Trophoblast cell (in vitro differentiated cells and primary cell): ENCODE measurements around the gene SMARCA5.

ENCODE experiments used
- DNase-seq, 2 donors: peaks; one replicate each; pipeline ENCODE4 v3.0.0-alpha.2; 2016
- H2AFZ ChIP-seq: 2 replicates; pipeline ENCODE4 v1.6.1; 2013; ENCODE audit warnings: low read length, moderate library complexity, mild to moderate bottlenecking; ENCODE audit not compliant: insufficient read depth, poor library complexity
- H2AK5ac ChIP-seq: 2 replicates; pipeline ENCODE4 v1.6.1; 2013; ENCODE audit warnings: mild to moderate bottlenecking, low read length
- H2BK120ac ChIP-seq: 2 replicates; pipeline ENCODE4 v1.6.1; 2013; ENCODE audit warnings: low read length, mild to moderate bottlenecking, moderate library complexity; ENCODE audit not compliant: insufficient read depth, poor library complexity
- H2BK12ac ChIP-seq: 2 replicates; pipeline ENCODE4 v1.6.1; 2013; ENCODE audit warnings: mild to moderate bottlenecking, low read length, moderate library complexity
- H2BK5ac ChIP-seq: 2 replicates; pipeline ENCODE4 v1.6.1; 2013; ENCODE audit warnings: low read length, low read depth, moderate library complexity, mild to moderate bottlenecking; ENCODE audit not compliant: poor library complexity
- H3K14ac ChIP-seq: 2 replicates; pipeline ENCODE4 v1.6.1; 2013; ENCODE audit warnings: mild to moderate bottlenecking, low read length
- H3K18ac ChIP-seq: 2 replicates; pipeline ENCODE4 v1.6.1; 2013; ENCODE audit warnings: mild to moderate bottlenecking, low read length
- H3K23ac ChIP-seq: 2 replicates; pipeline ENCODE4 v1.6.1; 2013; ENCODE audit warnings: low read length
- H3K27ac ChIP-seq: 2 replicates; pipeline ENCODE4 v1.5.1; 2013; ENCODE audit warnings: low read depth, mild to moderate bottlenecking, inconsistent platforms, low read length, moderate library complexity
- H3K27me3 ChIP-seq: 2 replicates; pipeline ENCODE4 v1.6.1; 2013; ENCODE audit warnings: inconsistent platforms, mild to moderate bottlenecking, low read length, moderate library complexity; ENCODE audit not compliant: insufficient read depth
- H3K36me3 ChIP-seq, 2 experiments: 1 replicate in 1 of 2; 2 replicates in 1 of 2; pipeline ENCODE4 v1.6.1; 2013; ENCODE audit warnings: low read length in 2 of 2, mild to moderate bottlenecking in 2 of 2, moderate library complexity in 1 of 2; ENCODE audit not compliant: insufficient read depth in 2 of 2, control insufficient read depth in 1 of 2
- H3K4ac ChIP-seq: 2 replicates; pipeline ENCODE4 v1.6.1; 2013; ENCODE audit warnings: low read depth, mild to moderate bottlenecking, low read length, moderate library complexity
- H3K4me1 ChIP-seq, 2 experiments: 1 replicate in 1 of 2; 2 replicates in 1 of 2; pipeline ENCODE4 v1.6.1; 2013; ENCODE audit warnings: low read length in 2 of 2, mild to moderate bottlenecking in 2 of 2, moderate library complexity in 1 of 2; ENCODE audit not compliant: insufficient read depth in 2 of 2, control insufficient read depth in 1 of 2
- H3K4me2 ChIP-seq: 2 replicates; pipeline ENCODE4 v1.6.1; 2013; ENCODE audit warnings: inconsistent platforms, mild to moderate bottlenecking, low read length, moderate library complexity
- H3K4me3 ChIP-seq: 2 replicates; pipeline ENCODE4 v1.5.1; 2013; ENCODE audit warnings: mild to moderate bottlenecking, low read depth, low read length, inconsistent platforms
- H3K79me1 ChIP-seq: one replicate; pipeline ENCODE4 v1.6.1; 2013; ENCODE audit warnings: low read length
- H3K79me2 ChIP-seq: 2 replicates; pipeline ENCODE4 v1.6.1; 2013; ENCODE audit warnings: low read length, mild to moderate bottlenecking; ENCODE audit not compliant: control insufficient read depth, insufficient read depth, poor library complexity
- H3K9ac ChIP-seq: 2 replicates; pipeline ENCODE4 v1.6.1; 2013; ENCODE audit warnings: mild to moderate bottlenecking, low read length
- H3K9me3 ChIP-seq: 2 replicates; pipeline ENCODE4 v1.6.1; 2013; ENCODE audit warnings: low read depth, mild to moderate bottlenecking, control low read depth, inconsistent platforms, low read length; ENCODE audit not compliant: insufficient read depth
- H4K12ac ChIP-seq: 2 replicates; pipeline ENCODE4 v1.6.1; 2013; ENCODE audit warnings: low read depth, mild to moderate bottlenecking, low read length, moderate library complexity
- H4K8ac ChIP-seq: 2 replicates; pipeline ENCODE4 v1.6.1; 2013; ENCODE audit warnings: low read depth, mild to moderate bottlenecking, low read length, moderate library complexity
- H4K91ac ChIP-seq: one replicate; pipeline ENCODE4 v1.6.1; 2013; ENCODE audit warnings: low read depth, mild to moderate bottlenecking, low read length, moderate library complexity
- WGBS: extraction: QIAGEN DNeasy Blood & Tissue Kit; methylation state at CpG from one replicate; pipeline ENCODE4 v1.1.7; 2013; ENCODE audit warnings: missing lambda C conversion rate; ENCODE audit not compliant: insufficient read length, insufficient coverage; ENCODE audit errors: extremely low coverage; 5-methylcytosine and 5-hydroxymethylcytosine counted together

Gene SMARCA5

DNA sequence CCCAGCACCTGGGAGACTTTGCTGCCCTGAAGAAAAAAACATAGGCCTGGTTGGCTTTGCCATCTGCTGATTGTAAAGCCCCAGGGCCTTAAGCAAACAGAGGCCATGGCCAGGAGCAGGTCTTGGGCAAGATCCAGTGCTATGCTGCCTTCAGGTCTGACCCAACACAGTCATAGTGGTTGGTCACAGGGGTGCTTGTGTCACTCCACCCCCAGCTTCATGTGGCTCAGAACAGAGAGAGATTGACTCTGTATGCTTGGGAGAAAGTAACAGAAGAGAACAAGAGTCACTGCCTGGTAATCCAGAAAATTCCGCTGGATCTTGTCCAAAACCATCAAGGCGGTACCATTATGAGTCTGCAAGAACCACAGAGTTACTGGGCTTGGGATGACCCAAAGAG, 24.4 kb upstream of the SMARCA5 start:
- WGBS = no CpG with 5 or more reads among the region's 2 CpGs
- H3K9ac ChIP-seq = no peak overlapping the region
- H3K18ac ChIP-seq = no peak overlapping the region
- no peaks in the 10 kb centered on the region for H3K4me1 ChIP-seq
- no peaks in the 10 kb centered on the region for H3K9me3 ChIP-seq
- peak; percentile 76 to 86 for DNase-seq
- H3K27me3 ChIP-seq = no peaks in the 10 kb centered on the region
- no peak overlapping the region for H2BK5ac ChIP-seq
- H3K4me3 ChIP-seq = no peak overlapping the region
- no peaks in the 10 kb centered on the region for H3K79me2 ChIP-seq
- H3K14ac ChIP-seq = no peak overlapping the region
- no peak overlapping the region for H3K4ac ChIP-seq
- H4K8ac ChIP-seq = no peak overlapping the region
- no peaks in the 10 kb centered on the region for H3K36me3 ChIP-seq
- H3K4me2 ChIP-seq = no peak overlapping the region
- H2AK5ac ChIP-seq = no peak overlapping the region
- peak overlapping the region; percentile 22 for H4K91ac ChIP-seq
- no peak overlapping the region for H3K23ac ChIP-seq
- H4K12ac ChIP-seq = no peak overlapping the region
- no peak overlapping the region for H2AFZ ChIP-seq
- no peak overlapping the region for H3K27ac ChIP-seq
- H3K79me1 ChIP-seq = peaks cover 2% of the 10 kb centered on the region
- H2BK12ac ChIP-seq = no peak overlapping the region
- no peak overlapping the region for H2BK120ac ChIP-seq

- WGBS = no CpG with 5 or more reads among the region's 8 CpGs
- Histone ChIP-seq H4K12ac (no peak overlapping the region), H3K14ac (no peak overlapping the region)
Measured at GRCh38 chr4:143498021-143498420, 15.5 kb upstream of the SMARCA5 start.

GRCh38 chr4:143502231-143502630, 11.3 kb upstream of the SMARCA5 start:
- H3K9ac ChIP-seq = no peak overlapping the region
- H4K12ac ChIP-seq = no peak overlapping the region
- no peak overlapping the region for H3K4me2 ChIP-seq
- no peaks in the 10 kb centered on the region for H3K79me2 ChIP-seq
- no peaks in the 10 kb centered on the region for H3K27me3 ChIP-seq
- no peak overlapping the region for H2BK5ac ChIP-seq
- no peak overlapping the region for H2BK120ac ChIP-seq
- H3K27ac ChIP-seq = no peak overlapping the region
- whole genome bisulfite sequencing = no CpG with 5 or more reads among the region's 1 CpG
- no peak overlapping the region for H2AFZ ChIP-seq
- H3K14ac ChIP-seq = no peak overlapping the region
- no peak overlapping the region for H3K4ac ChIP-seq
- no peak overlapping the region for H4K91ac ChIP-seq
- no peaks in the 10 kb centered on the region for H3K79me1 ChIP-seq
- no peak overlapping the region for H3K18ac ChIP-seq
- H4K8ac ChIP-seq = no peak overlapping the region
- no peak overlapping the region for H2AK5ac ChIP-seq
- H2BK12ac ChIP-seq = no peak overlapping the region
- no peak overlapping the region for H3K23ac ChIP-seq
- H3K4me3 ChIP-seq = no peak overlapping the region
- no peaks in the 10 kb centered on the region for H3K4me1 ChIP-seq
- DNase-seq = no peak
- no peaks in the 10 kb centered on the region for H3K36me3 ChIP-seq
- H3K9me3 ChIP-seq = no peaks in the 10 kb centered on the region

More at GRCh38 chr4:143498021-143498420, 15.5 kb upstream of the SMARCA5 start:
- Histone ChIP-seq H3K4me1 (no peaks in the 10 kb centered on the region), H3K18ac (no peak overlapping the region), H4K8ac (no peak overlapping the region), H3K79me2 (no peaks in the 10 kb centered on the region), H3K4me3 (no peak overlapping the region), H3K9me3 (no peaks in the 10 kb centered on the region), H3K23ac (no peak overlapping the region), H2BK120ac (no peak overlapping the region), H2BK12ac (no peak overlapping the region), H3K27me3 (no peaks in the 10 kb centered on the region), H4K91ac (no peak overlapping the region), H2AFZ (no peak overlapping the region), H2BK5ac (no peak overlapping the region), H3K4ac (no peak overlapping the region), H3K9ac (no peak overlapping the region), H2AK5ac (no peak overlapping the region), H3K4me2 (no peak overlapping the region), H3K27ac (no peak overlapping the region), H3K36me3 (no peaks in the 10 kb centered on the region), H3K79me1 (no peaks in the 10 kb centered on the region)
- DNase-seq = no peak

- Histone ChIP-seq H2BK12ac (no peak overlapping the region), H4K12ac (no peak overlapping the region), H2BK5ac (no peak overlapping the region), H3K4me1 (no peaks in the 10 kb centered on the region), H2BK120ac (no peak overlapping the region), H3K4ac (no peak overlapping the region), H3K36me3 (no peaks in the 10 kb centered on the region), H3K14ac (no peak overlapping the region), H3K9me3 (no peaks in the 10 kb centered on the region), H3K4me3 (no peak overlapping the region), H2AK5ac (no peak overlapping the region), H4K91ac (no peak overlapping the region), H3K27ac (no peak overlapping the region), H3K79me1 (no peaks in the 10 kb centered on the region), H3K9ac (no peak overlapping the region), H3K79me2 (no peaks in the 10 kb centered on the region), H2AFZ (no peak overlapping the region), H3K4me2 (no peak overlapping the region), H4K8ac (no peak overlapping the region), H3K18ac (no peak overlapping the region), H3K23ac (no peak overlapping the region), H3K27me3 (no peaks in the 10 kb centered on the region)
- no CpG with 5 or more reads among the region's 1 CpG for WGBS
- no peak for DNase-seq
Measured at GRCh38 chr4:143506031-143506430, 7.5 kb upstream of the SMARCA5 start.
